DND-41 (cell line): Measurements from ENCODE around the gene ATXN1.

Experiments used
- CTCF ChIP-seq: IDR thresholded peaks from 2 replicates; pipeline ENCODE4 v1.5.1; 2012; ENCODE audit warnings: borderline replicate concordance, low read length, moderate library complexity, mild to moderate bottlenecking; ENCODE audit not compliant: poor library complexity, severe bottlenecking; ENCODE audit errors: extremely low read depth
- EZH2 ChIP-seq: IDR thresholded peaks from 3 replicates; pipeline ENCODE4 v1.6.1; 2012; ENCODE audit warnings: borderline replicate concordance, low read depth, mild to moderate bottlenecking, moderate library complexity, low read length, inconsistent platforms; ENCODE audit not compliant: severe bottlenecking

- TF ChIP-seq CTCF (no peak), EZH2 (no peak)
Measured at GRCh38 chr6:16450821-16451220, 310.4 kb downstream of the ATXN1 start.
